NCI-H2196 treated with DMSO at 0.1 percent for 48 hours (cell line): ENCODE data around the gene TGFB1I1.
"Not testable (repeated sequence)": the region's sequence is repeated elsewhere in the genome, so short reads cannot be mapped to it uniquely, and the experiment has no call there.

ENCODE experiments used
- DNase-seq: peaks from one replicate; lab custom pipeline; 2025; ENCODE audit not compliant: unreplicated experiment; lab: John Stamatoyannopoulos, UW

The TGFB1I1 gene

DNA sequence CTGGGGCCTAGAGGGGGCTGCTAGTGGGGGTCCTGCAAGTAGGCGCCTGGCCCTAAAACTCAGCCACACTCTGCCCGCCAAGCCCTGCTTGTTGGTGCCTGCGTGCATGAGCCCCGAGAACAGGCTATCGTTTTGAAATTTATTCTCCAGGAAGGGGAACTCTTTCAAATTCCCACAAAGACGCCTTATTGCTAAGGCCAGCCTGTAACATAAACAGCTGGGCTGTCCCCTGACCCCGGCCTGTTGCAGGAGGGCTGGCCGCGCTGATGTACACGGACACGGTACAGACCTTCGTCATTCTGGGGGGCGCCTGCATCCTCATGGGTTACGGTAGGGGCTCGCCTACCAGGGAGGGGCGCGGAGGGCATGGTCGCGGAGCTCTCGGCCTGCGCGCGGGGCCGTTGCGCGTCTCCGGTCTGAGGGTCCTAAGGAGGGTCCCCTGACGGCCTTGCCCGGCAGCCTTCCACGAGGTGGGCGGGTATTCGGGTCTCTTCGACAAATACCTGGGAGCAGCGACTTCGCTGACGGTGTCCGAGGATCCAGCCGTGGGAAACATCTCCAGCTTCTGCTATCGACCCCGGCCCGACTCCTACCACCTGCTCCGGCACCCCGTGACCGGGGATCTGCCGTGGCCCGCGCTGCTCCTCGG is 15.2 kb downstream of the TGFB1I1 start:
- DNase-seq, result no peak

DNA sequence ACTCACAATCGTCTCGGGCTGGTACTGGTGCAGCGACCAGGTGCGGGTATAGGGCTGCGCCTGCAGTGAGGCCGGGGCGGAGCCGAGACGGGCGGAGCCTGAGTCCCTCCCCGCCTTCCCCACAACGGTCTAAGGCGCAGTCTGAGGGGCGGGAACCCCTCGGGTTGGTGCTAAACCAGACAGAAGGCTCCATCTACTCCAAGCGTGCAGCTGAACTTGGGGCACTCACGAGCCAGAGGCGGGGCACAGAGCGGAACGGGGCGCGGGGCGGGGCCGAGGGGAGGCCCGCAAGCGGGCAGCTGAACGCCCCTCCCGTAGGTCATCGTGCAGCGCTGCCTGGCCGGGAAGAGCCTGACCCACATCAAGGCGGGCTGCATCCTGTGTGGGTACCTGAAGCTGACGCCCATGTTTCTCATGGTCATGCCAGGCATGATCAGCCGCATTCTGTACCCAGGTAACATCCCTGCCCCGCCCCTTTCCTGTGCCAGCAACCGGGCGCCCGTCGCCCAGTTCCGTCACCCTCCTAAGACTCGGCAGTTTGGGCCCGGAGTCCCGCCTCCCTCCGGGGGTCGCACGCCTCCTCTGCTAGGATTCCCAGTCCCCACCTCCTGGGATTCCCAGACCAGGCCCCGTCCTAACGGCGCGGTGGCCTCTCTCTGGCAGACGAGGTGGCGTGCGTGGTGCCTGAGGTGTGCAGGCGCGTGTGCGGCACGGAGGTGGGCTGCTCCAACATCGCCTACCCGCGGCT is 15.9 kb downstream of the TGFB1I1 start:
- DNase-seq, result peak; percentile 65

DNA sequence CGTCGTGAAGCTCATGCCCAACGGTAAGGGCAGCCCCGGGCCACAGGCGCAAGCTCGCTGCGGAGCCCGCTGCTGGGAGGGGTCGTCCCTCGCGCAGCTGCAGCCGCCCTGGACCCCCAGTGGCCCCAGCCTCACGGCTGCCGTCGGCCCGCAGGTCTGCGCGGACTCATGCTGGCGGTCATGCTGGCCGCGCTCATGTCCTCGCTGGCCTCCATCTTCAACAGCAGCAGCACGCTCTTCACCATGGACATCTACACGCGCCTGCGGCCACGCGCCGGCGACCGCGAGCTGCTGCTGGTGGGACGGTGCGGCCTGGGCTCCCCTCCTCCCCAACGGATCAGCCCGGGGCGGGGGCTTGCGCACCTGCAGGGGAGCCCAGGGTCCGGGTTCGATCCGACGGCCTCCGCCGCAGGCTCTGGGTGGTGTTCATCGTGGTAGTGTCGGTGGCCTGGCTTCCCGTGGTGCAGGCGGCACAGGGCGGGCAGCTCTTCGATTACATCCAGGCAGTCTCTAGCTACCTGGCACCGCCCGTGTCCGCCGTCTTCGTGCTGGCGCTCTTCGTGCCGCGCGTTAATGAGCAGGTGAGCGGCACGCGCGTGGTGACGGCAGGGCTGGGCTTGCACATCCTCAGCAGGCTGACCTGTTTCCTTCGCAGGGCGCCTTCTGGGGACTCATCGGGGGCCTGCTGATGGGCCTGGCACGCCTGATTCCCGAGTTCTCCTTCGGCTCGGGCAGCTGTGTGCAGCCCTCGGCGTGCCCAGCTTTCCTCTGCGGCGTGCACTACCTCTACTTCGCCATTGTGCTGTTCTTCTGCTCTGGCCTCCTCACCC is 16.7 kb downstream of the TGFB1I1 start:
- no peak for DNase-seq

DNA sequence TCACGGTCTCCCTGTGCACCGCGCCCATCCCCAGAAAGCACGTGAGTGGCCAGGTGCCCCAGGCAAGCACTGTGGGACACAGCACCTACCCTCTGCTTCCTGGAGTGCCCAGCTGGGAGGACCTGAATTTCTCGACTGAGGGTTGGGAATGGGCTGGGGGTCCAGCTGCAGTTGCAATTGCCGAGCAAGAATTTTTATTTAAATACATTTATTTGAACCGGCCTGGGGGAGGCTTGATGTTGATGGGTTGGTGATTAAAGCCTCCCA is 17.3 kb downstream of the TGFB1I1 start:
- DNase-seq, result no peak

DNA sequence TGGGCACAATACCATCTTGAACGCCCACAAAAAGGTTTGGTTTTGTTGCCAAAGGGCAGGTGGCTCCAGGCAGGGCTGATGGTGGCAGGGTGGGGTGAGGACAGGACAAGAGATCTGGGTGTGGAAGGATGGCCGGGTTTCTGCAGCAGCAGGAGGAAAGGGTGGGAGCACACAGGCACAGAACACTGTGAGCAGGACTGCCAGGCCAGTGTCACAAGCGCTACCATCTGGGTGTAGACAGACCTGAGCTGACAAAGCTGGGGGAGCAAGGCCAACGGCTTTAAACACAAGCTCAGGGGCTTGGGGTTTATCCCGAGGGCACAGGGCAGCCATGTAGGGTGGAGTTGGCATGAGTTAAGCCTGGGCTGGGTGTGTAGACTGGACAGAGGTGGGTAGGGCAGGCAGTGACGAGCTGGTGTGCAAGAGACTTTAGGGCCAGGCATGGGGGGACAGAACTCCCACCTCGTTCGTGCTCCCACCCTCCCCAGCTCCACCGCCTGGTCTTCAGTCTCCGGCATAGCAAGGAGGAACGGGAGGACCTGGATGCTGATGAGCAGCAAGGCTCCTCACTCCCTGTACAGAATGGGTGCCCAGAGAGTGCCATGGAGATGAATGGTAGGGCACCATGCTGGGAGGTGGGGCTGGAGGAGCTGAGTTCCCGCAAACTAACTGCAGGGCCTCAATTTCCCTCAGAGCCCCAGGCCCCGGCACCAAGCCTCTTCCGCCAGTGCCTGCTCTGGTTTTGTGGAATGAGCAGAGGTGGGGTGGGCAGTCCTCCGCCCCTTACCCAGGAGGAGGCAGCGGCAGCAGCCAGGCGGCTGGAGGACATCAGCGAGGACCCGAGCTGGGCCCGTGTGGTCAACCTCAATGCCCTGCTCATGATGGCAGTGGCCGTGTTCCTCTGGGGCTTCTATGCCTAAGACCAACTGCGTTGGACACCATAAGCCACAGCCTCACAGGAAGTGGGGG is 17.9 kb downstream of the TGFB1I1 start:
- DNase-seq, result no peak

DNA sequence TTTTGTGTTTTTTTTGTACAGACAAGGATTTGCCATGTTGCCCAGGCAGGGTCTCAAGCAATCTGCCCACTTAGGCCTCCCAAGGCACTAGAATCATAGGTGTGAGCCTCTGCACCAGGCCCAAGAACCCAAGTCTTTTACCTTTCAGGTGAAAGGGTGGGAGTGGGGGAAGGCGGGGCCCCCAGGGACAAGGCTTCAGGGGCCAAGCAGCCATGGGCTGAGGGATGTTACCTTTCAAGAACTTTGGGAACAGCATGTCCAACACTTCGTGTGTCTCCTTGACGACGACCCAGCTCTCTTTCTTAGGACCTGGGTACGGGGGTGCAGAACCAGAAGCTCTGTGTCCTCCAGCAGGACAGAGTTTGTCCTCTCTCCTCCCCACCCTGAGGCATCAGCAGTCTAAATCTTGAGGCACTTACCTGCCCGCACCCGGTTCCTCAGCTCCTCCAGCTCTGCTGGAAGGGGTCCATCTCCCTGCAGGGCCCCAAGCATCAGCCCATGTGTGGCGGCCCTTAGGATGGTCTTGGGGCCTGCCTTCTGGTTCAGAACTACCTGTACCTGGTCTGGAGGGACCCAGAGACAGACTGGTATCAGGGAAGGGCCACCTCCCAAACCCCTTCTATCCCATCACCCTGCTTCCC is 19.9 kb downstream of the TGFB1I1 start:
- DNase-seq, result no peak

DNA sequence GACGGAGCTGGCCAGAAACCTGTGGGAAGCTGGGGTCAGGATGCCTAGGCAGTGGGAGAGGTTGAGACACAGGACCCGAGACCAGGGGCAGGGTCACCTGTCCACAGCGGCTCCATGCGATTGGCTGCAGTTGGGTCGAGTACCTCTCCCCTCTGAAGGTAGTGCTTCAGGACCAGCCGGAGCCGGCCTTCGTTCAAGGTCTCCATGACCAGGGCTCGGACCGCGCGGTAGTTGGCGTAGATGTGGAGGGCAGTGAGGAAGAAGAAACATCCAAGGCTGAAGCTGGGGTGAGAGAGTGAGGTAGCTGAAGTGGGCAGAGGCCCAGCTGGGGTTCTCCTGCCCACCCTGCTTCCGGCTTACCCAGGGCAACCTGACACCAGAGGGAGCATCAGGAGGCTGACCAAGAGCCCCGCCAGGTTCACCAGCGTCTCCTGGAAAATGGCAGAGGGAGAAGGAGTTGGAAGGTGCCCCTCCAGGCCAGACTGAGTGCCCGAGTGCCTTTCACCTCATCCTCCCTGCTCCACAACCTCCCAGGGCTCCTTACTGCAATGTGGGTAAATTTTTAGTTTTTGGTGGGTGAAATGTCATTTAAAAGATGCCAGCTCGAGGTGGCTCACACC is 21.7 kb downstream of the TGFB1I1 start:
- DNase-seq, result no peak

DNA sequence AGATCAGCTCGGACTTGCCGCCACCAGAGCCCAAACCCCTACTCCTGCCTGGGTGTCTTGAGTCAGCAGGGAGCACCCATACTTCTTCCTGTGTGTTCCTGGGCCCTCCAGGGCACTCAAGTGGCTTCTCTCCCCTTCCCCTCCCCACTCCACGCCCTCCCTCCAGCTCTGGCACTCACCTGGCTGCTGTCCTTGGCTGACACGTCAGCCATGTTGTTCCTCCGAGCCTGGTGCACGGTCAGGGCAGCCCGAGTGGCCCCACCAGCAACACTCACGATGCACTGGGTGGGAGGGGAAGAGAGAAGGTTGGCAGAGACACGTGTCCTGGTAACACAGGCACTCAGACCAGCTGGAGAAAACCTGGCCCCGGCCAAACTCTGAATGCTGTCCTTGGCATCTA is 24.7 kb downstream of the TGFB1I1 start:
- DNase-seq, result no peak

DNA sequence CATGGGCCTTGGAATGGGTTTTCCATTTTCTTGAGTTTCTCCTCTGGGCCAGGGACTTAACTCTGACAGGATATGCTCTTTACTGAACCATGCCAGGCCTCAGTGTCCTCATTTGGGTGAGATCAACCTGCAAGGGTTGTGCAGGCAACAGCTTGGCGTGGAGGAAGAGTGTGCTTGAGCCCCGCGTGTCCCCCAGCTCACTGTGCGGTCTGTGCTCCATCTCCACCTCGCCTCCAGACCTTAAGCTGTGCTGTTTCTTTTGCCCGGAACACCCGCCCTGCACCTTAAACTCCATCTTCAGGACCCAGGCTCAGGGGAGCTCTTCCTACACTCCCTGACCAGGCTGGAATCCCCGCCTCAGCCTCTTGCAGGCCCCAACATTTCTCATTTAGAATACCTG is 26.5 kb downstream of the TGFB1I1 start:
- DNase-seq, result no peak

DNA sequence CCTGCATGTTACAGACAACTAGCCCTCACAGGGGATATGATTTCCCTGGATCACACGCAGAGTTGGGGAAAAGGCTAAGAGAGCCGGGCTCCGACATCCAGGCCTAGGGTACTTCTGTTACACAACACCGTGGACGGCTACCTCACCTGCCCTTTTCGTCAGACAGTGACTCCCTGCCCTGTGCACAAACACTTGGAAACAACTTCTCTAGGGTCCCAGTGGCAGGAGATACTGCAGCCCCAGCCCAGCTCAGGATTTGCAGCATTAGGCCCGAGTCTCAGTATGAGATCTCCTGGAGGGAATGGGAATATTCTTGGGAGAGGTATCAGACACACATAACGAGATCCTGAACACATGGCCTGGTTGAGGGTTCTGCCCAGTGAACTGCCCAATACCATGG is 28.0 kb downstream of the TGFB1I1 start:
- no peak for DNase-seq

DNA sequence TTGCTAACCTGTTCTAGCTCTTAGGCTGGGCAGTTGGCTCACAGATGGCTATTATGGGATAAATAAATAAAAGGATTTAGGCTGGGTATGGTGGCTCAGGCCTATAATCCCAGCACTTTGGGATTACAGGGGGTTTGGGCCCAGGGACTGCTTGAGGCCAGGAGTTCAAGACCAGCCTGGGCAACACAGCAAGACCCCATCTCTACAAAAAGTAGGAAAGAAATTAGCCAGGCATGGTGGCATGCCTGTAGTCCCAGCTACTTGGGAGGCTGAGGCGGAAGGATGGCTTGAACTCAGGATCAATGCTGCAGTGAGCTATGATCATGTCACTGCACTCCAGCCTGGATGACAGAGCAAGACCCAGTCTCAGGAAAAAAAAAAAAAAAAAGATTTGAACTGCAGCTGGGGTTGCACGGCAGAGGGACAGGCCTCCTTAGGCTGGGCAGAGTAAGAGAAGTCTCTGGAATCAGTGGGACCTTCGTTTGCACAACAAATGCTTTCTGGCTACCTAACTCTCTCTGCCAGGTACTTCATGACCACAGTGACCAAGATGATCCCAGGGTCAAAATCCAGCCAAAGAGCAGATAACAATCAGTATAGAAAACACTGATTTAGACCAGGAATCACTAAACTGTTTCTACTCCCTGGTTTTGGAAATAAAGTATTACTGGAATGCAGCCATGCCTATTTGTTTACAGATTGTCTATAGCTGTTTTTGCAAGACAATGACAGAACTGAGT is 29.4 kb downstream of the TGFB1I1 start:
- DNase-seq, result no peak

DNA sequence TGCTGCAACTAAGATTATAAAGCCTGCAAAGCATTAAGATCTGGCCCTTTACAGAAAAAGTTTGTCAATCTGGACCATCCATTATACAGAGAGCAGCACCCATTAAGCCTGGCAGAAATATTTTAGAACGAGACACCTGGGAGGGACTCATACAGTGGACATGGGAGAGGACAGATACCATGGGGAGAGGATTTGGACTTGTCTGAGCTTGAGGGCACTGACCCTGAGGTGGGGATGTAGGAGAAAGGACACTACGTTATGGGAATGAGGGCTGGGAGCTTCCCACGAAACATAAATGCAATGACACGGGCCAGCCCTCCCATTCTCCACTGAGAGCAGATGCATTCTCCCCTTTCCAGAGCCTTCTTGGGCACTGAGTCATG is 30.0 kb downstream of the TGFB1I1 start:
- DNase-seq, result no peak

DNA sequence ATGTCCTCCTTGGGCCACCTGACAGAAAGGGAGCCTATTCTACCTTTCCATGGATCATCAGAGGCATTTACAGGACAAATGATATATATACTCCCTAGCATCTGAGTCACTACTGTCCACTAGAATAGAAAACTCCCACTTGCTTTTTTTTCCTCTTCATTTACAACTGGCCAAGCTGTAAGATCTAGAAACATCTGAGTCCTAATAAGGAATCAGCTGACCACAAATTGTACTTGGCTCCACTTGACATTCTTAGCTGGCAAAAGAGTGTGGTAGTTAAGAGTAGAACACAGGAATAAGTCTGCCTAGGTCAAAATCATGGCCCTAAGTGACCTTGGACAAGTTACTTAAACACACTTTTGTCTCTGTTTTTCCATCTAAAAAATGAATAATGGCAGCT is 31.0 kb downstream of the TGFB1I1 start:
- no peak for DNase-seq

DNA sequence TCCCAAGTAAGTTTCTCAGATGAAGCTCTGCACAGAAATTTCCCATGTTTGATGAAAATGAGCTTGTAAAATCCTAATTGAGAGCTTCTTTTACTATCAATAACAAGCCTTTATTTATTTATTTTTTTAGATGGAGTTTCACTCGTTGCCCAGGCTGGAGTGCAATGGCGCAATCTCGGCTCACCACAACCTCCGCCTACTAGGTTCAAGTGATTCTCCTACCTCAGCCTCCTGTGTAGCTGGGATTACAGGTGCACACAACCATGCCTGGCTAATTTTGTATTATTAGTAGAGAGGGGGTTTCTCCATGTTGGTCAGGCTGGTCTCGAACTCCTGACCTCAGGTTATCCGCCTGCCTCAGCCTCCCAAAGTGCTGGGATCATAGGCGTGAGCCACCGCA is 31.6 kb downstream of the TGFB1I1 start:
- not testable (repeated sequence) for DNase-seq

DNA sequence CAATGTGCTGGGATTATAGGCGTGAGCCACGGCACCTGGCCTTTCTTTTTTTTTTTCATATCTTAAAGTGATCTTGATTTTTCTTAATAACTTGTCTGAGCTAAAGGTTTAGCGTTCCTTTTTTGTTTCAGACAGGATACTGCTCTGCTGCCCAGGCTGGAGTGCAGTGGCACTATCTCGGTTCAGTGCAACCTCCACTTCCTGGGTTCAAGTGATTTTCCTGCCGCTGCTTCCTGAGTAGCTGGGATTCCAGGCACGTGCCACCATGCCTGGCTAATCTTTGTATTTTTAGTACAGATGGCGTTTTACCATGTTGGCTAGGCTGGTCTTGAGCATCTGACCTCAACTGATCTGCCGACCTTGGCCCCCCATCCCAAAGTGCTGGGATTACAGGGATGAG is 32.2 kb downstream of the TGFB1I1 start:
- no peak for DNase-seq

DNA sequence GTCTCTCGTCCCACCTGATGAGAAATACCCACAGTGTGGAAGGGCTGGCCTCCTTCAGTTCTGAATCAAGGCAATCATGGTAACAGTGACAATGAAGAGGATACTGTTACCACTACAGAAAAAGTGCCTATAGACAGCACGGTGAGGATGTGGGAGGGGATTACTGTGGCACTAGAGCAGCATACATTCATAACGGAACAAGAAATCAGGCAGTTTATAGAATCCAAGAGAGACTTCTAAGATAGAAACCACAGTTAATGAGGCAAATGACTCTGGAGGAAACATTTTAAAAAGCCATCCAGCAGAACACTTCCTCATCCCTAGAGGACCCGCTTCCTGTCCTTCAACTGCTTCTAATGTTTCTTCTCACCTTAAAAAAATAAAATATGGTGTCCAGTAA is 33.5 kb downstream of the TGFB1I1 start:
- DNase-seq, result no peak

DNA sequence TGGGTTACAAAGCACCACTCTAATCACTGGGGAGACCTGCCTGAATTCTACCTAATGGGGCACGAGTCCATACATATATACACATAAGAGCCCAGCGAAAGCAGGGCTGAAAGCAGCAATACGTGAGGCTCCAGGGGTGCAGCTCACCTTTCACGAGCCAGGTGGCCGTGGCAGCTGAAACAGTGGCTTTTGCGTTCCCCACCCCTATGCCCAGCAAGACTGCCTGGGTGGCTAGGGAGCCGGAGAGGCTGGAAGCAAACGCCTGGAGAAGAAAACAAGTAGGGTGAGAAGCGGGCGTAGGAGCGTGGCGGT is 35.6 kb downstream of the TGFB1I1 start:
- no peak for DNase-seq

DNA sequence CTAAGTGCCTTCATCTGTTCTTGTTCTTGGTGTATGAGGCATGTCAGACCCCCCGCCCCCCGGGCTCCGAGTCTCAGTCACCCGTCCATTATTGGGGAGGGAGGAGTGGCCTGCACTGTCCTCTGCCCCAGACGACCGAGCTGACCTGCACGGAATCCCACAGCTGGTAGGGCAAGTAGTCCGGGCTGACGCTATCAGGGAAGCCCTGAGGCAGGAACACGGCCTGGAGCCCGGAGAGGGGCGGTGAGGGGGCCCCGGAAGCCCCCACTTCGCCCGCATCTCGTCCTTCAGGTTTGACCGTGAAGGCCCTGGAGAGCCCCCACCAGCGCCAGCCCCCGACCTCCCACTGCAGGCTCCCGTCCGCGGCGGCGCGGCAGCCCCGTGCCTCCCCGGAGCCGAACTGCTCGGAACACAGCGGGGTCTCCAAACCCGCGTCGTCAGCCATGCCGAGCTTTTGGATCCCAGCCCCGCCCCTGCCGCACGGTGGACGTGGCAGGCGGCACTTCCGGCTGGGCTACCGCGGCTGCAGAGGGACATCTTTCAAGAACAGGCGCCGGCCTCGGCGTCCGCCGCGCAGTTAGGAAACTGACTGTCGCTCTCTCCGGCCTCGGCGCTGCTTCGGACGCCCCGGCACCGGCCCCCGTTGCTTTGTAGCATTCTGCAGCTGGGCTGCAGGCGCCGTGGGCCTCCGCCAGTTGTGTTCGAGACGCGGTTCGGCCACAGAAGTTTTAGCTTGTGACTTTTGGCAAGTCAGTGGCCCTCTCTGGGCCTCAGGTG is 36.2 kb downstream of the TGFB1I1 start, which contains the start of gene RUSF1:
TSS of gene RUSF1 (minus strand) at position 463 of the 777 bp plus-strand sequence. CDS start at position 445, 18 bp downstream.
- DNase-seq, result peak; percentile 61

DNA sequence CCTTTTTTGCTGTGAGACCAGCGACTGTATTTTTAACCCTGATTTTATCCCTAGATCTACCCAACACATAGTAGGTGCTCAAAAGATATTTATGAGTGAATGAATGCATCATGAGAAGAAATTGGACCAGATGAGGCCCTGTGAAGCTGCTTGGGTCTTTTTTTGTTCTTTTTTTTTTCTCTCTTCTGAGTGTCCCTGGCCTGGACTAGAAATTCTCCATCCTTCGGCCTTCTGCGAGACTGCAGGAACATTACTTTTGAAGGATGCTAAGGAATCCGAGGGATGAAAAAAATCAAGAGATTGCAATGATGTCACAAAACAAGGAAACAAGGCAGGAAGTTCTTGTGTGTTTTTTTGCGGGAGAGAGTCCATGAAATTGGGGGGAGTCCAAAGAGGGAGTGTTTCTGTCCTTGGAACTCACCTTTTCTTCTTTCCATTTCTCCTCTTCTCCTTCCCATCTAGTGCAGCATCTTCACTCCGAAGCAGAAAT is 36.8 kb downstream of the TGFB1I1 start:
- DNase-seq, result no peak
